Measurements from ENCODE around the gene DVL1.

Gene DVL1

DNA sequence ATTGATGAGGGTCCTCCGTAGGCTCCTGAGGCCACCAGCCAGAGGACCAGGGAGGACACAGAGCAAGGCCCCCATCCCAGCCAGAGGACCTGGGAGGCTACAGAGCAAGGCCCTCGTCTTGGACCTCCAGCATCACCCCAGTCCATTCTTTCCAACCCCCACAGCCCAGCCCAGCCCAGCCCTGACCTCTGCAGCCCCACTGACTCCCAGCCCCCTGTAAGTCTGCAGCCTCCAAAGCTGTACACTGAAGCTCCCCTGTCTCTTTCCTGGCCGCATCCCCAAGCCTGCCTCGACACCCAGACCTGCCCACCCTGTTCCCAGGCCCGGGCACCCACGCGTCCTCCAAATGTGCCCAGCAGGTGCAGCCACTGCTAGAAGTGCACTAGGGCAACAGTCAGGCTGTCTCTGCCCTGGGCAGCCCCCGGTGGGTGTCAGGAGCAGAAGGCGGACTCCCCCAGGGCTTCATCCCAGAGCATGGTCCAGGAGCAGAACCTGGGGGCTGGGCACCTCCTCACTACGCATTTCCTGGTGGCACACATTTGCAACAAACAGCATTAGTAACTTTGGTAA lies 2.1 kb downstream of the DVL1 start:
- H3K79me2 ChIP-seq (ENCODE audit: control insufficient read depth, insufficient read depth, low read length, unreplicated experiment): peaks cover 68% of the 10 kb centered on the region
- peak overlapping the region; percentile 40; the same call in 1 of the 2 replicates for H3K27ac ChIP-seq (ENCODE audit: low read depth, low read length)
- peaks cover 43% of the 10 kb centered on the region for H3K4me1 ChIP-seq (ENCODE audit: control insufficient read depth, insufficient read depth, low read length, unreplicated experiment)
- no peaks in the 10 kb centered on the region for H3K27me3 ChIP-seq (ENCODE audit: insufficient read depth, low read length)
- H3K4me3 ChIP-seq (ENCODE audit: low read depth, low read length): peak overlapping the region; percentile 96
- no peaks in the 10 kb centered on the region for H3K36me3 ChIP-seq (ENCODE audit: insufficient read depth, low read length)
- no peak overlapping the region for H2AFZ ChIP-seq (ENCODE audit: low read length, unreplicated experiment)

- Histone ChIP-seq H3K36me3 (ENCODE audit: insufficient read depth, low read length) (peaks cover 2% of the 10 kb centered on the region; the same call in 1 of the 2 replicates), H3K79me2 (ENCODE audit: control insufficient read depth, insufficient read depth, low read length, unreplicated experiment) (peaks cover 69% of the 10 kb centered on the region), H3K4me3 (ENCODE audit: low read depth, low read length) (peak overlapping the region; percentile 96), H3K27ac (ENCODE audit: low read depth, low read length) (peak overlapping the region; percentile 41), H2AFZ (ENCODE audit: low read length, unreplicated experiment) (no peak overlapping the region), H3K27me3 (ENCODE audit: insufficient read depth, low read length) (no peaks in the 10 kb centered on the region), H3K4me1 (ENCODE audit: control insufficient read depth, insufficient read depth, low read length, unreplicated experiment) (peaks cover 41% of the 10 kb centered on the region)
Observed at GRCh38 chr1:1346501-1346890, 2.7 kb downstream of the DVL1 start.

- Histone ChIP-seq H3K4me1 (ENCODE audit: control insufficient read depth, insufficient read depth, low read length, unreplicated experiment) (peaks cover 40% of the 10 kb centered on the region), H3K27me3 (ENCODE audit: insufficient read depth, low read length) (no peaks in the 10 kb centered on the region), H3K36me3 (ENCODE audit: insufficient read depth, low read length) (peaks cover 7% of the 10 kb centered on the region; the same call in 1 of the 2 replicates), H3K27ac (ENCODE audit: low read depth, low read length) (peak overlapping the region; percentile 41), H3K79me2 (ENCODE audit: control insufficient read depth, insufficient read depth, low read length, unreplicated experiment) (peaks cover 69% of the 10 kb centered on the region), H2AFZ (ENCODE audit: low read length, unreplicated experiment) (no peak overlapping the region), H3K4me3 (ENCODE audit: low read depth, low read length) (peak overlapping the region; percentile 96)
Observed at GRCh38 chr1:1345860-1346500, 3.2 kb downstream of the DVL1 start.

- no peak overlapping the region for H2AFZ ChIP-seq (ENCODE audit: low read length, unreplicated experiment)
- peak overlapping the region; percentile 96 for H3K4me3 ChIP-seq (ENCODE audit: low read depth, low read length)
- H3K4me1 ChIP-seq (ENCODE audit: control insufficient read depth, insufficient read depth, low read length, unreplicated experiment): peaks cover 40% of the 10 kb centered on the region
- peaks cover 69% of the 10 kb centered on the region for H3K79me2 ChIP-seq (ENCODE audit: control insufficient read depth, insufficient read depth, low read length, unreplicated experiment)
- H3K27me3 ChIP-seq (ENCODE audit: insufficient read depth, low read length): no peaks in the 10 kb centered on the region
- H3K27ac ChIP-seq (ENCODE audit: low read depth, low read length): peak overlapping the region; percentile 41
- peaks cover 8% of the 10 kb centered on the region; the same call in 1 of the 2 replicates for H3K36me3 ChIP-seq (ENCODE audit: insufficient read depth, low read length)
Observed at GRCh38 chr1:1345384-1345783, 3.8 kb downstream of the DVL1 start.

GRCh38 chr1:1344655-1345361 lies 4.4 kb downstream of the DVL1 start:
- peaks cover 69% of the 10 kb centered on the region for H3K79me2 ChIP-seq (ENCODE audit: control insufficient read depth, insufficient read depth, low read length, unreplicated experiment)
- H3K36me3 ChIP-seq (ENCODE audit: insufficient read depth, low read length): peaks cover 8% of the 10 kb centered on the region; the same call in 1 of the 2 replicates
- H3K27ac ChIP-seq (ENCODE audit: low read depth, low read length): peak overlapping the region; percentile 41
- H3K4me1 ChIP-seq (ENCODE audit: control insufficient read depth, insufficient read depth, low read length, unreplicated experiment): peaks cover 40% of the 10 kb centered on the region
- no peaks in the 10 kb centered on the region for H3K27me3 ChIP-seq (ENCODE audit: insufficient read depth, low read length)
- H2AFZ ChIP-seq (ENCODE audit: low read length, unreplicated experiment): no peak overlapping the region
- peak overlapping the region; percentile 96 for H3K4me3 ChIP-seq (ENCODE audit: low read depth, low read length)

- H3K36me3 ChIP-seq (ENCODE audit: insufficient read depth, low read length): peaks cover 8% of the 10 kb centered on the region; the same call in 1 of the 2 replicates
- H3K27ac ChIP-seq (ENCODE audit: low read depth, low read length): 0 out of 2 replicates have a peak overlapping the region, but pooled peaks have one; percentile 11
- peaks cover 69% of the 10 kb centered on the region for H3K79me2 ChIP-seq (ENCODE audit: control insufficient read depth, insufficient read depth, low read length, unreplicated experiment)
- H3K27me3 ChIP-seq (ENCODE audit: insufficient read depth, low read length): no peaks in the 10 kb centered on the region
- H2AFZ ChIP-seq (ENCODE audit: low read length, unreplicated experiment): no peak overlapping the region
- H3K4me3 ChIP-seq (ENCODE audit: low read depth, low read length): no peak overlapping the region
- peaks cover 40% of the 10 kb centered on the region for H3K4me1 ChIP-seq (ENCODE audit: control insufficient read depth, insufficient read depth, low read length, unreplicated experiment)
Observed at GRCh38 chr1:1343811-1344421, 5.3 kb downstream of the DVL1 start.

GRCh38 chr1:1342584-1343115 lies 6.6 kb downstream of the DVL1 start:
- H3K27me3 ChIP-seq (ENCODE audit: insufficient read depth, low read length): no peaks in the 10 kb centered on the region
- no peak overlapping the region for H2AFZ ChIP-seq (ENCODE audit: low read length, unreplicated experiment)
- no peak overlapping the region for H3K27ac ChIP-seq (ENCODE audit: low read depth, low read length)
- H3K4me3 ChIP-seq (ENCODE audit: low read depth, low read length): no peak overlapping the region
- peaks cover 11% of the 10 kb centered on the region; the same call in 1 of the 2 replicates for H3K36me3 ChIP-seq (ENCODE audit: insufficient read depth, low read length)
- H3K4me1 ChIP-seq (ENCODE audit: control insufficient read depth, insufficient read depth, low read length, unreplicated experiment): peaks cover 38% of the 10 kb centered on the region
- peaks cover 56% of the 10 kb centered on the region for H3K79me2 ChIP-seq (ENCODE audit: control insufficient read depth, insufficient read depth, low read length, unreplicated experiment)

GRCh38 chr1:1342061-1342562 lies 7.1 kb downstream of the DVL1 start:
- Histone ChIP-seq H3K27me3 (ENCODE audit: insufficient read depth, low read length) (no peaks in the 10 kb centered on the region), H3K4me1 (ENCODE audit: control insufficient read depth, insufficient read depth, low read length, unreplicated experiment) (peaks cover 33% of the 10 kb centered on the region), H2AFZ (ENCODE audit: low read length, unreplicated experiment) (no peak overlapping the region), H3K27ac (ENCODE audit: low read depth, low read length) (no peak overlapping the region), H3K36me3 (ENCODE audit: insufficient read depth, low read length) (peaks cover 11% of the 10 kb centered on the region; the same call in 1 of the 2 replicates), H3K4me3 (ENCODE audit: low read depth, low read length) (no peak overlapping the region), H3K79me2 (ENCODE audit: control insufficient read depth, insufficient read depth, low read length, unreplicated experiment) (peaks cover 51% of the 10 kb centered on the region)

- Histone ChIP-seq H2AFZ (ENCODE audit: low read length, unreplicated experiment) (no peak overlapping the region), H3K4me3 (ENCODE audit: low read depth, low read length) (no peak overlapping the region), H3K27ac (ENCODE audit: low read depth, low read length) (no peak overlapping the region), H3K36me3 (ENCODE audit: insufficient read depth, low read length) (peaks cover 11% of the 10 kb centered on the region; the same call in 1 of the 2 replicates), H3K27me3 (ENCODE audit: insufficient read depth, low read length) (no peaks in the 10 kb centered on the region), H3K4me1 (ENCODE audit: control insufficient read depth, insufficient read depth, low read length, unreplicated experiment) (peaks cover 28% of the 10 kb centered on the region), H3K79me2 (ENCODE audit: control insufficient read depth, insufficient read depth, low read length, unreplicated experiment) (peaks cover 46% of the 10 kb centered on the region)
Observed at GRCh38 chr1:1341549-1342021, 7.6 kb downstream of the DVL1 start.

Measured in ACC112 (cell line).